Uterus (tissue), 4 donors: ENCODE measurements around the gene ACSBG1. TPM values are rescaled to one million over a fixed set of nuclear protein-coding genes. Genes with fewer than 3 reads are reported as not detected.

Experiments
- DNase-seq, 2 donors: peaks; one replicate each; pipeline ENCODE4 v3.0.0-alpha.2; 2019 to 2020
- H3K27ac ChIP-seq, 2 donors: fragments of 200-600 bp; sonication (generic); 1 replicate in 1 of 2; 2 replicates in 1 of 2; pipeline ENCODE4 v1.5.1; 2016 to 2018
- H3K27me3 ChIP-seq, 2 donors: fragments of 200-600 bp; sonication (generic); one replicate each; pipeline ENCODE4 v1.5.1; 2018 to 2019; ENCODE audit warnings: control low read depth in 1 of 2
- H3K36me3 ChIP-seq, 2 donors: fragments of 200-600 bp; sonication (generic); one replicate each; pipeline ENCODE4 v1.5.1; 2019; ENCODE audit warnings: control low read depth in 1 of 2
- H3K4me1 ChIP-seq, 2 donors: fragments of 200-600 bp; sonication (generic); one replicate each; pipeline ENCODE4 v1.5.1; 2018 to 2019; ENCODE audit warnings: control low read depth in 1 of 2
- H3K4me3 ChIP-seq, 2 donors: fragments of 200-600 bp; sonication (generic); 1 replicate in 1 of 2; 2 replicates in 1 of 2; pipeline ENCODE4 v1.5.1; 2018 to 2019; ENCODE audit warnings: mild to moderate bottlenecking in 1 of 2
- H3K9me3 ChIP-seq, 2 donors: fragments of 200-600 bp; sonication (generic); one replicate each; pipeline ENCODE4 v1.5.1; 2019; ENCODE audit warnings: control low read depth in 1 of 2
- CTCF ChIP-seq, 4 experiments: fragments of 200-600 bp in 2 of 4; fragments of 450-650 bp in 2 of 4; sonication (generic) in 2 of 4; IDR thresholded peaks; one replicate each; pipeline ENCODE4 v1.5.1; 2016 to 2019; ENCODE audit warnings: antibody characterized with exemption in 4 of 4, mild to moderate bottlenecking in 2 of 4, moderate library complexity in 1 of 4
- POLR2A ChIP-seq, 2 donors: fragments of 450-650 bp; IDR thresholded peaks; one replicate each; pipeline ENCODE4 v1.6.1; 2016; ENCODE audit warnings: antibody characterized with exemption in 2 of 2, mild to moderate bottlenecking in 1 of 2, moderate library complexity in 1 of 2
- intact Hi-C: fragments of 100-400 bp; cut with DNase I; formaldehyde crosslinking; loops from one replicate; pipeline ENCODE4 v1.15.1; 2023; ENCODE audit warnings: low total_unique reads
- total RNA-seq, 4 donors: library from RNA; depleted of rRNA in 3 of 4; stranded (reverse); fragments of >200 nt in 3 of 4; gene quantifications; one replicate each; pipeline versions ENCODE4 v1.1.0 to v1.2.4, GENCODE V29; 2014 to 2023
- donor health status: DM: yes; HTN: yes; CAD: no.

Gene ACSBG1
- total RNA-seq, 4 donors from 2014 or later = 3.5 TPM; not detected in 3

- Histone ChIP-seq H3K4me3 (no peak overlapping the region), H3K27me3 (no peaks in the 10 kb centered on the region), H3K4me1 (no peaks in the 10 kb centered on the region), H3K36me3 (no peaks in the 10 kb centered on the region), H3K9me3 (no peaks in the 10 kb centered on the region), H3K27ac (no peak overlapping the region)
- intact Hi-C loops = no loop called here
- no peak for TF ChIP-seq POLR2A (IDR thresholded peaks at IDR 0.05)
- DNase-seq = no peak
These were observed 26.1 kb upstream of the ACSBG1 start for GRCh38 chr15:78260489-78260888.

GRCh38 chr15:78259232-78259631 lies 24.9 kb upstream of the ACSBG1 start:
- intact Hi-C loops = no loop called here
- H3K9me3 ChIP-seq = no peaks in the 10 kb centered on the region
- H3K4me1 ChIP-seq = no peaks in the 10 kb centered on the region
- no peak overlapping the region for H3K27ac ChIP-seq
- H3K4me3 ChIP-seq = no peak overlapping the region
- no peak for DNase-seq
- H3K27me3 ChIP-seq = no peaks in the 10 kb centered on the region
- no peak for TF ChIP-seq POLR2A (IDR thresholded peaks at IDR 0.05)
- TF ChIP-seq CTCF (IDR thresholded peaks at IDR 0.05) = no peak
- H3K36me3 ChIP-seq = no peaks in the 10 kb centered on the region

- H3K4me3 ChIP-seq = no peak overlapping the region
- no peak for DNase-seq
- no peak overlapping the region for H3K27ac ChIP-seq
- TF ChIP-seq CTCF (IDR thresholded peaks at IDR 0.05) = no peak
- TF ChIP-seq POLR2A (IDR thresholded peaks at IDR 0.05) = no peak
- intact Hi-C loops = no loop called here
- no peaks in the 10 kb centered on the region for H3K36me3 ChIP-seq
- no peaks in the 10 kb centered on the region for H3K27me3 ChIP-seq
- no peaks in the 10 kb centered on the region for H3K4me1 ChIP-seq
- H3K9me3 ChIP-seq = no peaks in the 10 kb centered on the region
These were observed 23.3 kb upstream of the ACSBG1 start for GRCh38 chr15:78257681-78258080.

GRCh38 chr15:78256044-78256437 lies 21.7 kb upstream of the ACSBG1 start:
- H3K36me3 ChIP-seq = no peaks in the 10 kb centered on the region
- no peaks in the 10 kb centered on the region for H3K9me3 ChIP-seq
- no peak for DNase-seq
- intact Hi-C loops = no loop called here
- H3K4me3 ChIP-seq = no peak overlapping the region
- H3K27ac ChIP-seq = no peak overlapping the region
- H3K4me1 ChIP-seq = no peaks in the 10 kb centered on the region
- TF ChIP-seq POLR2A (IDR thresholded peaks at IDR 0.05) (no peak), CTCF (IDR thresholded peaks at IDR 0.05) (no peak)
- no peaks in the 10 kb centered on the region for H3K27me3 ChIP-seq

- no peak for TF ChIP-seq POLR2A (IDR thresholded peaks at IDR 0.05)
- TF ChIP-seq CTCF (IDR thresholded peaks at IDR 0.05) = no peak
- intact Hi-C loops = no loop called here
- Histone ChIP-seq H3K36me3 (no peaks in the 10 kb centered on the region), H3K27me3 (no peaks in the 10 kb centered on the region), H3K27ac (no peak overlapping the region), H3K9me3 (no peaks in the 10 kb centered on the region), H3K4me1 (no peaks in the 10 kb centered on the region), H3K4me3 (no peak overlapping the region)
- no peak for DNase-seq
These were observed 21.2 kb upstream of the ACSBG1 start for GRCh38 chr15:78255421-78256043.

- Histone ChIP-seq H3K27me3 (no peaks in the 10 kb centered on the region), H3K36me3 (no peaks in the 10 kb centered on the region), H3K4me3 (no peak overlapping the region), H3K4me1 (no peaks in the 10 kb centered on the region), H3K9me3 (no peaks in the 10 kb centered on the region), H3K27ac (no peak overlapping the region)
- TF ChIP-seq POLR2A (IDR thresholded peaks at IDR 0.05) = no peak
- TF ChIP-seq CTCF (IDR thresholded peaks at IDR 0.05) = no peak
- intact Hi-C loops = no loop called here
- no peak for DNase-seq
These were observed 16.8 kb upstream of the ACSBG1 start for GRCh38 chr15:78251136-78251535.
